Stimulated activated effector memory CD8-positive, alpha-beta T cell treated with anti-CD3 and anti-CD28 coated beads, Interleukin-12 subunit alpha, Interleukin-12 subunit beta, amount 100 ng/mL, for 72 hours (primary cell): ENCODE data around the gene ROCK1.
"Not testable (repeated sequence)": the region's sequence is repeated elsewhere in the genome, so short reads cannot be mapped to it uniquely, and the experiment has no call there.

Experiments used
- ATAC-seq: fragments of 150-1000 bp; cut with Tn5 transposase; 2 replicates; pipeline ENCODE4 v1.10.0; 2021
- DNase-seq, 2 donors: peaks; one replicate each; pipeline ENCODE4 v3.0.0; 2021 to 2022; ENCODE audit warnings: low spot score in 2 of 2
- H3K27ac Mint-ChIP-seq: one replicate; pipeline ENCODE4 v1.8.0; 2022; ENCODE audit warnings: mild to moderate bottlenecking, mixed read lengths
- H3K36me3 Mint-ChIP-seq: one replicate; pipeline ENCODE4 v1.8.0; 2022; ENCODE audit warnings: mild to moderate bottlenecking, mixed read lengths
- H3K4me1 Mint-ChIP-seq: one replicate; pipeline ENCODE4 v1.8.0; 2022; ENCODE audit warnings: mixed read lengths
- H3K4me3 Mint-ChIP-seq: one replicate; pipeline ENCODE4 v1.8.0; 2022; ENCODE audit warnings: mild to moderate bottlenecking, mixed read lengths
- H3K9me3 Mint-ChIP-seq: one replicate; pipeline ENCODE4 v1.8.0; 2022; ENCODE audit warnings: mixed read lengths

Gene ROCK1

GRCh38 chr18:21111346-21112139, at the start of gene ROCK1:
ROCK1 (minus strand) TSS chr18:21111813; CDS start chr18:21110910, 903 bp downstream.
- peak; percentile 90 for ATAC-seq
- DNase-seq: peak; percentile 96 to 99
- peaks cover 1% of the 10 kb centered on the region for H3K4me1 Mint-ChIP-seq
- peak within 1 kb of the TSS; percentile 95 for H3K27ac Mint-ChIP-seq
- peaks cover 12% of the 10 kb centered on the region for H3K36me3 Mint-ChIP-seq
- H3K4me3 Mint-ChIP-seq: no peak within 1 kb of the TSS
- no peaks in the 10 kb centered on the region for H3K9me3 Mint-ChIP-seq

GRCh38 chr18:21155443-21155842, 43.8 kb upstream of the ROCK1 start:
- no peak overlapping the region for H3K4me3 Mint-ChIP-seq
- H3K9me3 Mint-ChIP-seq: peaks cover 16% of the 10 kb centered on the region
- no peak for DNase-seq
- no peak for ATAC-seq
- no peaks in the 10 kb centered on the region for H3K4me1 Mint-ChIP-seq
- no peak overlapping the region for H3K27ac Mint-ChIP-seq
- no peaks in the 10 kb centered on the region for H3K36me3 Mint-ChIP-seq

DNA sequence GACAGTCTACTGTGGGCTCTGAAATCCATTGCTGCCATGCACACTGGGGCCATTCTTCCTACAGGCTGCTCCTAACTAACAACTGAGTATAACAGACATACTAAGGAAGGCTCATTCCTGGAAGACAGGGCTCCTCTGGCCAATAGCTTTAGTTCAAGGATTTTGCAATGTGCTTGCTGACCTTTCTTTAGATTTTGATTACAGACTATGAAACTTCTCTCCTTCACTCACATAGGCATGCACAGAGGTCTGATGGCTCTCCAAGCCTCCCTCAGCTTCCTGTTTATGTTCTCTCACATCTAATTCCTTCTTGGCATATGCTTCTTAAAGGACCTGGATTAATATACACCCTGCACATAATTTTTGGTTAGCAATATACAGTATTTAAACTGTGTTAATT, 34.4 kb upstream of the ROCK1 start:
- H3K4me3 Mint-ChIP-seq: no peak overlapping the region
- DNase-seq (no peak), ATAC-seq (no peak)
- H3K4me1 Mint-ChIP-seq: no peaks in the 10 kb centered on the region
- no peaks in the 10 kb centered on the region for H3K36me3 Mint-ChIP-seq
- no peak overlapping the region for H3K27ac Mint-ChIP-seq
- peaks cover 4% of the 10 kb centered on the region for H3K9me3 Mint-ChIP-seq

DNA sequence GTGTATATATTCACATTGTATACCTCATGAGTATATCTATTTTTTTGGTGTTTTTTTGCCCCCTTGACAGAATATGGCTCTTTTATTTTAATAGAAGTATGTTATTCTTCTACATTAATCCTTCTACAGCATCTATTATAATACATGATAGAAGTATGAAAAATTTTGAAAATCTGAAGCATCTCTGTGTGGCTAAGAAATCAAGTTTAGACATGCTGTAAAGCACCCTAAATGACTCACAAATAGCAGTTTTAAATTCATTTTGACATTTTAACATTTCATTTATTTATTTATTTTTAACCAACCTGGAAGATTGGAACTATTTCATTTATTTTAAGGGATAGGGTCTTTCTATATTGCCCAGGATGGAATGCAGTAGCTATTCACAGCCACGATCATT, 33.8 kb upstream of the ROCK1 start:
- DNase-seq (no peak), ATAC-seq (no peak)
- H3K36me3 Mint-ChIP-seq: no peaks in the 10 kb centered on the region
- H3K9me3 Mint-ChIP-seq: peaks cover 1% of the 10 kb centered on the region
- no peak overlapping the region for H3K4me3 Mint-ChIP-seq
- no peak overlapping the region for H3K27ac Mint-ChIP-seq
- H3K4me1 Mint-ChIP-seq: no peaks in the 10 kb centered on the region

DNA sequence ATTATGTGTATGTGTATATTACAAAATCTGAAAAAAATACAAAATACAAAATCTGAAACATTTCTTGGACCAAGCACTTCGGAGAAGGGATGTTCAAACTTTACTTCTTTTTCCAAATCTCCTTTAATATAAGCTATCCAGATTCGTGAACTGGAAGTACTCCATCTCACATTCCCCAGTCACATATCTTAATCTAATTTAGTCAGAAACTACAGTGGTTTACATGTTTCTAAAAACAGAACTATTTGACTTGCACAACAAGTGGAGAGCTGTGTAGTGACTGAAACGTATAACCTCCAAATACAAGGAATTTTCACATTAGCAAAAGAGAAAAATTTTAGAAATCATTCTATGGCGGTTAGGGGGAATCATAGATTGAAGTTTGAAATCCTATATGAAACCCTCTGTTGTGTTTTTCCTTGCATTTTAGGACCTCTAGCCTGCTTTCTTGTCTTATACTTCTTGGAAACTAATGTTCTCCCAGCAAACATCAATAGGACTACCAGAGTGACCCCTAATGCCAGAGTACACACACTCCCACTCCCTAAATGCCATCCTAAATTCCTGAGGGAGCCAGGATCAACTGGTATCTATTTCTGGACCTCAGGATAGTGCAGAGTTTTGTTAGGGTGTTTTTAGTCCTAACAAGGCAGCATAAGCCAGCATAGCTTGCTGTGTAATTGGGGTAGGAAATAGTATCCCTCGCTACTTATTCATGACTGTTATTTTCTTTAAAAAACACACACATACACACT, 30.2 kb upstream of the ROCK1 start:
- Mint-ChIP-seq H3K36me3 (no peaks in the 10 kb centered on the region), H3K4me3 (no peak overlapping the region), H3K4me1 (no peaks in the 10 kb centered on the region), H3K27ac (no peak overlapping the region), H3K9me3 (no peaks in the 10 kb centered on the region)
- ATAC-seq (no peak), DNase-seq (no peak)

DNA sequence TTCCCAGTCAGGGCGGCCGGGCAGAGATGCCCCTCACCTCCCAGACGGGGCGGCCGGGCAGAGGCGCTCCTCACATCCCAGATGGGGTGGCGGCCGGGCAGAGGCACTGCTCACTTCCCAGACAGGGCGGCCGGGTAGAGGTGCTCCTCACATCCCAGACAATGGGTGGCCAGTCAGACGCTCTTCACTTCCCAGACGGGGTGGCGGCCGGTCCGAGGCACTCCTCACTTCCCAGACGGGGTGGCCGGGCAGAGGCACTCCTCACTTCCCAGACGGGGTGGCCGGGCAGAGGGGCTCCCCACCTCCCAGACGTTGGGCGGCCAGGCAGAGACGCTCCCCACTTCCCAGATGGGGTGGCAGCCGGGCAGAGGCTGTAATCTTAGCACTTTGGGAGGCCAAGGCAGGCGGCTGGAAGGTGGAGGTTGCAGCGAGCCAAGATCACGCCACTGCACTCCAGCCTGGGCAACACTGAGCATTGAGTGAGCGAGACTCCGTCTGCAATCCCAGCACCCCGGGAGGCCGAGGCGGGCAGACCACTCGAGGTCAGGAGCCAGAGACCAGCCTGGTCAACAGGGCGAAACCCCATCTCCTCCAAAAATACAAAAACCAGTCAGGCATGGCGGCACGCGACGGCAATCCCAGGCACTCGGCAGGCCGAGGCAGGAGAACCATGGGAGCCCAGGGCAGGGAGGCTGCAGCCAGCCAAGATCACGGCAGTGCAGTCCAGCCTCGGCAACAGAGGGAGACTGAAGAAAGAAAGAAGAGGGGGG, 26.3 kb upstream of the ROCK1 start:
- not testable (repeated sequence) for DNase-seq, H3K4me3 Mint-ChIP-seq, H3K27ac Mint-ChIP-seq, H3K4me1 Mint-ChIP-seq, ATAC-seq, H3K9me3 Mint-ChIP-seq, H3K36me3 Mint-ChIP-seq

- no peak overlapping the region for H3K4me3 Mint-ChIP-seq
- H3K9me3 Mint-ChIP-seq: no peaks in the 10 kb centered on the region
- ATAC-seq (peak; percentile 44), DNase-seq (no peak)
- no peaks in the 10 kb centered on the region for H3K36me3 Mint-ChIP-seq
- no peak overlapping the region for H3K27ac Mint-ChIP-seq
- H3K4me1 Mint-ChIP-seq: no peaks in the 10 kb centered on the region
Measured at GRCh38 chr18:21134895-21135294, 23.3 kb upstream of the ROCK1 start.

DNA sequence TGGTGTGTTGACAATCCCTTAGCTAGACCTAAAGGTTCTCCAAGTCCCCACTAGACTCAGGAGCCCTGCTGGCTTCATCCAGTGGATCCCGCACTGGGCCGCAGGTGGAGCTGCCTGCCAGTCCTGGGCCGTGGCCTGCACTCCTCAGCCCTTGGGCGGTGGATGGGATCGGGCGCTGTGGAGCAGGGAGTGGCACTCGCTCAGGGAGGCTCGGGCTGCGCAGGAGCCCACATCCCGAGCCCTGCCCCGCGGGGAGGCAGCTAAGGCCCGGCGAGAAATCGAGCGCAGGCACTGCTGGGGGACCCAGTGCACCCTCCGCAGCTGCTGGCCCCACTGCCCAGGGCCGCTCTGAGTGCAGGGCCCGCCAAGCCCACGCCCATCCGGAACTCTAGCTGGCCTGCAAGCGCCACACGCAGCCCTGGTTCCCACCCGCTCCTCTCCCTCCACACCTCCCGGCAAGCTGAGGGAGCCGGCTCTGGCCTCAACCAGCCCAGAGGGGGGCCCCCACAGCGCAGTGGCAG, 20.8 kb upstream of the ROCK1 start:
- Mint-ChIP-seq H3K27ac (no peak overlapping the region), H3K4me1 (no peaks in the 10 kb centered on the region)

DNA sequence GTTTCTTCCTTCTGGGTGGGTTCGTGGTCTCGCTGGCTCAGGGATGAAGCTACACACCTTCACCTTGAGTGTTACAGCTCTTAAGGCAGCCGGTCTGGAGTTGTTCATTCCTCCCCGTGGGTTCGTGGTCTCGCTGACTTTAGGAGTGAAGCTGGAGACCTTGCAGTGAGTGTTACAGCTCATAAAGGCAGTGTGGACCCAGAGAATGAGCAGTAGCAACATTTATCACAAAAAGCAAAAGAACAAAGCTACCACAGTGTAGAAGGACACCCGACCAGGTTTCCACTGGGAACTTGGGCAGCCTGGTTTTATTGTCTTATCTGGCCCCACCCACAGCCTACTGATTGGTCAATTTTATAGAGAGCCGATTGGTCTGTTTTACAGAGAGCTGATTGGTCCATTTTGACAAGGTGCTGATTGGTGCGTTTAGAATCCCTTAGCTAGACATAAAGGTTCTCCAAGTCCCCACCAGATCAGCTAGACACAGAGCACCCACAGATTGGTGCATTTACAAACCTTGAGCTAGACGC, 20.1 kb upstream of the ROCK1 start:
- H3K27ac Mint-ChIP-seq: no peak overlapping the region
- no peaks in the 10 kb centered on the region for H3K9me3 Mint-ChIP-seq
- no peak overlapping the region for H3K4me3 Mint-ChIP-seq
- no peaks in the 10 kb centered on the region for H3K4me1 Mint-ChIP-seq
- H3K36me3 Mint-ChIP-seq: no peaks in the 10 kb centered on the region
- no peak for DNase-seq
- no peak for ATAC-seq

More for the DNA sequence above, 20.8 kb upstream of the ROCK1 start:
- Mint-ChIP-seq H3K4me3 (no peak overlapping the region), H3K9me3 (no peaks in the 10 kb centered on the region), H3K36me3 (no peaks in the 10 kb centered on the region)
- DNase-seq (no peak), ATAC-seq (no peak)

DNA sequence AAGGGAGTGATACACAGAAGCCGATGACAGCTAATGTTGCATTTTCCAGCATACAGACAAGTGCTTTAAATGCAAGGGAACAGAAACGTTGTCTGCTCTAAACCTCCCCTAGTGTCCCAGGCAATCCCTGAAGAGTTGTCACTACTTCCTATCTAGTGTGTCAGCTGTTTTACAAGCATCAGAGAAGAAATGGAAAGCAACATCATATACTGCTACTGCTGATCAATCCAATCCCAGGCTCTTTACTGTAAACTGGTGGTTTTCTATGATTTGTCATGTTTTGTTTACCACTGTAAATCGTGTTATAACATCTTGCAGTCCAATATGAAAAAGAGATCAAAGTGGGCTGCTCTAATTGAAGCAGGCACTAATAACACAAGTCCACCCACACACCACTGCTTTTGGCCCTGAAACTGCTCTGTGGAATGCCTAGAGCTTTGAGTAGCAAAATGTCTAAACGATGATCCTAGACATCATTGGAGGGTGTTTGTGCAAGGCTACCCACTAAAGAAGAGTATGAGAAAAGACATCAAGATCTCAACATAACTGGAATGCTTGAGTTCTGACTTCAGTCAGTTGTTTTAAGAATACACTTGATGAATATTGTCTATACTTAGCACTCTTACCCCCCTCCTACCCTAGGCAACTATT, 18.1 kb upstream of the ROCK1 start:
- DNase-seq (no peak), ATAC-seq (no peak)
- H3K9me3 Mint-ChIP-seq: no peaks in the 10 kb centered on the region
- no peaks in the 10 kb centered on the region for H3K36me3 Mint-ChIP-seq
- no peak overlapping the region for H3K27ac Mint-ChIP-seq
- H3K4me1 Mint-ChIP-seq: no peaks in the 10 kb centered on the region
- no peak overlapping the region for H3K4me3 Mint-ChIP-seq

DNA sequence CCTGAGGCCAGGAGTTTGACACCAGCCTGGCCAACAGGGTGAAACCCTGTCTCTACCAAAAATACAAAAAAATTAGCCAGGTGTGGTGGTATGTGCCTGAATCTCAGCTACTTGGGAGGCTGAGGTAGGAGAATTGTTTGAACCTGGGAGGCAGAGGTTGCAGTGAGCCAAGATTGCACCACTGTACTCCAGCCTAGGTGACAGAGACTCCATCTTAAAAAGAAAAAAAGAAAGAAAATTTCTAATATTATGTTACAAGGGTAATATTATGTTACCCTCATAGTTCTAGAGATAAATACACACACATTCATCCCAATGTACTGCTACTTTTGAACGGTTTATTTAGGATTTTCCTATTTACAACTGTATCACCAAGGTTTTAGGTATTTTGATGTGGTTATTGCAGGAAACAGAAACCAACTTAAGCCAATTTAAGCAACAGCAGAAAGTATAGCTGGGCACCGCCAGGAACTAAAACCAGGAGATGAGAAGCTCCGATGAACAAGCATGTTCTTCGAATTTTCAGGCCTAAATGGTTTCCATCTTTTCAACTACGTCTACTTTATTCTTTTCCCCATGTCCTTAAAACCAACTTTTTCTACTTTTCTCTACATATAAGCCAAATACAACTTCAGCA, 11.8 kb upstream of the ROCK1 start:
- no peaks in the 10 kb centered on the region for H3K4me1 Mint-ChIP-seq
- DNase-seq (no peak), ATAC-seq (no peak)
- H3K4me3 Mint-ChIP-seq: no peak overlapping the region
- no peaks in the 10 kb centered on the region for H3K36me3 Mint-ChIP-seq
- no peaks in the 10 kb centered on the region for H3K9me3 Mint-ChIP-seq
- no peak overlapping the region for H3K27ac Mint-ChIP-seq

DNA sequence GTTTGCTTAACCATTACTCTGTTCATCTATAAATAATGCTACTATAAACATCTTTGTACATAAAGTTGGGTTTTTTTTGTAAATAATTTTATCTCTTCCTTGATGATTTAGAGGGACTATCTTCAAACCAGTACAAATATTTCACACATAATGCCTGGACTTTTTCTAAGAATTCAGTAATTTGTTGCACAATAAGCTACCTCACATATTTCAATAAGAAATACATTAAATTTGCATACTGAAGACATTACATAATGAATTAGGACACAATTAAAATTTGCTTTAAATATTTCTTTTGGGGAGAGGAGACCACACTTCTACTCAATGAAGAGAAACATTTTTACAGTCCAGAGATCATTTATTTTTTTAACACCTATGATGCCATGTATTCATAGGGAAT, 7.2 kb upstream of the ROCK1 start:
- Mint-ChIP-seq H3K4me1 (no peaks in the 10 kb centered on the region), H3K27ac (no peak overlapping the region), H3K9me3 (no peaks in the 10 kb centered on the region), H3K36me3 (no peaks in the 10 kb centered on the region), H3K4me3 (no peak overlapping the region)
- ATAC-seq: no peak
- no peak for DNase-seq

GRCh38 chr18:21117409-21118131, 6.0 kb upstream of the ROCK1 start:
- Mint-ChIP-seq H3K4me1 (no peaks in the 10 kb centered on the region), H3K36me3 (no peaks in the 10 kb centered on the region), H3K9me3 (no peaks in the 10 kb centered on the region), H3K4me3 (no peak overlapping the region), H3K27ac (no peak overlapping the region)
- DNase-seq: no peak
- ATAC-seq: no peak
